Measurements from ENCODE around the gene C17orf67. TPM values are rescaled to one million over a fixed set of nuclear protein-coding genes. Genes with fewer than 3 reads are reported as not detected.

C17orf67 gene
- total RNA-seq, 4 donors from 2014 or later: 0.27 to 1.3 TPM; not detected in 2

DNA sequence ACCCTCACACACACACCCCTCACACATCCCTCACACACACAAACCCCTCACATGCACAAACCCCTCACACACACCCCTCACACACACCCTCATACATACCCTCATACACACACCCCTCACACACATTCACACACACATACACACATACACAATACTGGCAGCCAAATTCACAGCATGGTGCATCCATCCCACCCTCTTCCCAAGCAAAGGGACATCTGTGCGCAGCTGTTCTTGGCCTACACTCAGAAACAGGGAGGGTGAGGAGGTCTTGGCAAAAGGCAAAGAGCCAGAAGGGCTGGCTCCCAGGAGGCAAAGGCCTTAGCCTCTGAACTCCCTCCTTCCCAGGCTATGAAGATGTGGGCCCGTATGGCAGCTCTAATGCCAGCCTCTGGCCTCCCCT, 23.4 kb downstream of the C17orf67 start:
- no peak overlapping the region for H3K27ac ChIP-seq
- intact Hi-C loops (cut with DNase I; ENCODE audit: low total_unique reads) (no loop called here), in situ Hi-C loops (cut with MboI; ENCODE audit: low pct_ligation_motif_present in 1 of 4, low pct_unique_long_range_greater_than_20kb in 1 of 4, low sequenced_read_pairs in 3 of 4) (loop anchor here in 1 of 4 donors (25.0 kb wide), 1 partner anchor 127 kb away; no protein-coding TSS in a partner anchor)
- no peaks in the 10 kb centered on the region for H3K9me3 ChIP-seq
- no peak for TF ChIP-seq POLR2AphosphoS5 (IDR thresholded peaks at IDR 0.05)
- TF ChIP-seq EP300 (IDR thresholded peaks at IDR 0.05; ENCODE audit: low read depth): no peak
- no peak for TF ChIP-seq POLR2A (IDR thresholded peaks at IDR 0.05)
- TF ChIP-seq, protein P1, sequence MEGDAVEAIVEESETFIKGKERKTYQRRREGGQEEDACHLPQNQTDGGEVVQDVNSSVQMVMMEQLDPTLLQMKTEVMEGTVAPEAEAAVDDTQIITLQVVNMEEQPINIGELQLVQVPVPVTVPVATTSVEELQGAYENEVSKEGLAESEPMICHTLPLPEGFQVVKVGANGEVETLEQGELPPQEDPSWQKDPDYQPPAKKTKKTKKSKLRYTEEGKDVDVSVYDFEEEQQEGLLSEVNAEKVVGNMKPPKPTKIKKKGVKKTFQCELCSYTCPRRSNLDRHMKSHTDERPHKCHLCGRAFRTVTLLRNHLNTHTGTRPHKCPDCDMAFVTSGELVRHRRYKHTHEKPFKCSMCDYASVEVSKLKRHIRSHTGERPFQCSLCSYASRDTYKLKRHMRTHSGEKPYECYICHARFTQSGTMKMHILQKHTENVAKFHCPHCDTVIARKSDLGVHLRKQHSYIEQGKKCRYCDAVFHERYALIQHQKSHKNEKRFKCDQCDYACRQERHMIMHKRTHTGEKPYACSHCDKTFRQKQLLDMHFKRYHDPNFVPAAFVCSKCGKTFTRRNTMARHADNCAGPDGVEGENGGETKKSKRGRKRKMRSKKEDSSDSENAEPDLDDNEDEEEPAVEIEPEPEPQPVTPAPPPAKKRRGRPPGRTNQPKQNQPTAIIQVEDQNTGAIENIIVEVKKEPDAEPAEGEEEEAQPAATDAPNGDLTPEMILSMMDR (IDR thresholded peaks at IDR 0.05): no peak
- whole genome bisulfite sequencing, 2 donors (ENCODE audit: low coverage in 1 of 2): 77% methylated on average over 2 of the region's 2 CpGs; no CpG with 5 or more reads in 1 of the 2 donors
- H3K4me1 ChIP-seq: no peaks in the 10 kb centered on the region
- no peaks in the 10 kb centered on the region for H3K27me3 ChIP-seq
- no peak for DNase-seq
- H3K4me3 ChIP-seq: no peak overlapping the region
- H3K36me3 ChIP-seq: no peaks in the 10 kb centered on the region

DNA sequence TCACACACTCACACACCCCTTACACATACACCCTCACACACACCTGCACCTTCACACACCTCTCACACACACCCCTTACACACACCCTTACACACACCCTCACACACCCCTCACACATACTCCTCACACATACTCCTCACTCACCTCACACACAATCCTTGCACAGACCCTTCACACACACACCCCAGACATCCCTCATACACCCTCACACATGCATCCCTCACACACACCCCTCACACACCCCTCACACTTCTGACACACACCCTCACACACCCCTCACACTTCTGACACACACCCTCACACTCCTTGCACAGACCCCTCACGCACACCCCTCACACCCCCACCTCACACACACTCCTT, 23.9 kb downstream of the C17orf67 start:
- no peak for DNase-seq
- Histone ChIP-seq H3K9me3 (no peaks in the 10 kb centered on the region), H3K27me3 (no peaks in the 10 kb centered on the region), H3K4me3 (no peak overlapping the region), H3K4me1 (no peaks in the 10 kb centered on the region), H3K27ac (no peak overlapping the region), H3K36me3 (no peaks in the 10 kb centered on the region)
- in situ Hi-C loops (cut with MboI; ENCODE audit: low pct_ligation_motif_present in 1 of 4, low pct_unique_long_range_greater_than_20kb in 1 of 4, low sequenced_read_pairs in 3 of 4): loop anchor here in 1 of 4 donors (25.0 kb wide), 1 partner anchor 128 kb away; no protein-coding TSS in a partner anchor
- intact Hi-C loops (cut with DNase I; ENCODE audit: low total_unique reads): no loop called here
- TF ChIP-seq POLR2A (IDR thresholded peaks at IDR 0.05): no peak
- TF ChIP-seq EP300 (IDR thresholded peaks at IDR 0.05; ENCODE audit: low read depth): no peak
- TF ChIP-seq, protein P1 (IDR thresholded peaks at IDR 0.05): no peak
- no peak for TF ChIP-seq POLR2AphosphoS5 (IDR thresholded peaks at IDR 0.05)
- WGBS, 2 donors (ENCODE audit: low coverage in 1 of 2): 85 to 88% methylated on average over 1 of the region's 1 CpG

DNA sequence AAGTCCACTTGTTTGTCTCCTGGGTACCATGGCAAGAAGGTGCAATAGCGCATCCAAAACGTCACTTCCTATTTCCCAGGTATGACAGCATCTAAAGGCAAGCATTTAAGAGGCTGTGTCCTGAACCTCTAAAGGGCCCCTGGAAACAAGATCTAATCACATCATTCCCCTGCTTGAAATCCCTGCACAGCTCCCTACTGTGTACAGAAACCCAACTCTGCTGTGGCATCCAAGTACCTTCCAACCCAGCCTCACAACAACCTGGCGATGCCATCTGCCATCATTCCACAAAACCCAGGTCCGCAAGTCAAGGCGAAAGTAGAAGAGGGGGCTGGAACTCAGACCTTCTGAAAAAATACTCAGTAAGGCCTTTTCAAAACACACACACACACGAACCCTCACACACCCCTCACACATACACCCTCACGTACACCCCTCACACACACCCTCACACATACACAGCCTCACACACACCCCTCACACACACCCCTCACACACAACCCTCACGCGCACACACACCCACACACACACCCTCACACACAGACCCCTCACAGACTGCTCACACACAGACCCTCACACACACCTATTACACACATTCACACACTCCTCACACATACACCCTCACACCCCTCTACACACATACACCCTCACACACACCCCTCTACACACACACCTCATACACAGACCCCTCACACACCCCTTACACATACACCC, 24.5 kb downstream of the C17orf67 start:
- intact Hi-C loops (cut with DNase I; ENCODE audit: low total_unique reads): no loop called here
- no peaks in the 10 kb centered on the region for H3K4me1 ChIP-seq
- no peak for DNase-seq
- 94% methylated on average over 9 of the region's 9 CpGs; no CpG with 5 or more reads in 1 of the 2 donors for WGBS, 2 donors (ENCODE audit: low coverage in 1 of 2)
- no peak overlapping the region for H3K27ac ChIP-seq
- H3K36me3 ChIP-seq: no peaks in the 10 kb centered on the region
- no peaks in the 10 kb centered on the region for H3K9me3 ChIP-seq
- in situ Hi-C loops (cut with MboI; ENCODE audit: low pct_ligation_motif_present in 1 of 4, low pct_unique_long_range_greater_than_20kb in 1 of 4, low sequenced_read_pairs in 3 of 4): loop anchor here in 1 of 4 donors (25.0 kb wide), 1 partner anchor 128 kb away; no protein-coding TSS in a partner anchor
- no peak overlapping the region for H3K4me3 ChIP-seq
- no peaks in the 10 kb centered on the region for H3K27me3 ChIP-seq
- no peak for TF ChIP-seq POLR2AphosphoS5 (IDR thresholded peaks at IDR 0.05)
- TF ChIP-seq, protein P1 (IDR thresholded peaks at IDR 0.05): no peak
- no peak for TF ChIP-seq POLR2A (IDR thresholded peaks at IDR 0.05)
- TF ChIP-seq EP300 (IDR thresholded peaks at IDR 0.05; ENCODE audit: low read depth): no peak

DNA sequence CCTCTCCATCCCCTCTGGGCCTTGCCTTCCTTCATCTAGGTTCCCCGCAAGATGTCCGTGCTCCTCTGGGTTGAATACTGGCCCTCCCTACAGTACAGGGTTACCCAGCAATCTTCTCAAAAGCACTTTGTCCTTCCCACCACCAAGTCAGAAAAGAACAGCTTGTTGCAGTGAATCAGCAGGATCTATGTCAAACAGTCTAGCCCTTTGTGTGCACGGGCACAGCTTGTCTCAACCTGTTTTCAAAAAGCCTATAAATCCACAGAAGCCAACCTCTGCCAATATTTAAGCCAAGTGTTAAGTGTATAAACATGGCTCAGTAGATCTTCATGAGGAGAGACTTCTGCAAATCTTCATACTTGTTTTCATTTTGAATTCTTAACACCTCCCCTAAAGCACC, 25.2 kb downstream of the C17orf67 start:
- no peaks in the 10 kb centered on the region for H3K27me3 ChIP-seq
- DNase-seq: no peak
- H3K9me3 ChIP-seq: no peaks in the 10 kb centered on the region
- in situ Hi-C loops (cut with MboI; ENCODE audit: low pct_ligation_motif_present in 1 of 4, low pct_unique_long_range_greater_than_20kb in 1 of 4, low sequenced_read_pairs in 3 of 4) (loop anchor here in 1 of 4 donors (25.0 kb wide), 1 partner anchor 129 kb away; no protein-coding TSS in a partner anchor), intact Hi-C loops (cut with DNase I; ENCODE audit: low total_unique reads) (no loop called here)
- H3K4me3 ChIP-seq: no peak overlapping the region
- H3K4me1 ChIP-seq: no peaks in the 10 kb centered on the region
- TF ChIP-seq EP300 (IDR thresholded peaks at IDR 0.05; ENCODE audit: low read depth) (no peak), POLR2AphosphoS5 (IDR thresholded peaks at IDR 0.05) (no peak), POLR2A (IDR thresholded peaks at IDR 0.05) (no peak)
- TF ChIP-seq, protein P1 (IDR thresholded peaks at IDR 0.05): no peak
- 53% methylated on average over 3 of the region's 3 CpGs; no CpG with 5 or more reads in 1 of the 2 donors for WGBS, 2 donors (ENCODE audit: low coverage in 1 of 2)
- H3K27ac ChIP-seq: no peak overlapping the region
- no peaks in the 10 kb centered on the region for H3K36me3 ChIP-seq
